Kidney epithelial cell (primary cell): ENCODE data around the gene DLGAP4. TPM values are rescaled to one million over a fixed set of nuclear protein-coding genes. Genes with fewer than 3 reads are reported as not detected.

Experiments used
- DNase-seq: peaks from one replicate; pipeline ENCODE4 v3.0.0-alpha.2; 2010; ENCODE audit warnings: low read depth
- H3K27me3 ChIP-seq: 2 replicates; pipeline ENCODE4 v1.6.0; 2011; ENCODE audit warnings: low read length; ENCODE audit not compliant: control insufficient read depth, insufficient read depth
- H3K36me3 ChIP-seq: 2 replicates; pipeline ENCODE4 v1.5.1; 2011; ENCODE audit warnings: low read length; ENCODE audit not compliant: control insufficient read depth, insufficient read depth
- H3K4me3 ChIP-seq: 2 replicates; pipeline ENCODE4 v1.5.1; 2011; ENCODE audit warnings: low read depth, mild to moderate bottlenecking, control low read depth, low read length
- CTCF ChIP-seq: IDR thresholded peaks from 2 replicates; pipeline ENCODE4 v1.5.1; 2011; ENCODE audit warnings: mild to moderate bottlenecking, moderate library complexity, low read length, control low read depth, inconsistent platforms; ENCODE audit not compliant: insufficient read depth, poor library complexity, severe bottlenecking
- total RNA-seq: library from RNA; depleted of rRNA; stranded (reverse); fragments of >200 nt; gene quantifications from 2 replicates; pipeline ENCODE4 v1.2.3, GENCODE V29; 2015

The DLGAP4 gene
- total RNA-seq, 1 donor from 2014 or later = 78.4 TPM

GRCh38 chr20:36350439-36350838 is 44.3 kb downstream of the DLGAP4 start:
- H3K36me3 ChIP-seq = no peaks in the 10 kb centered on the region
- DNase-seq = no peak
- TF ChIP-seq CTCF = no peak
- H3K27me3 ChIP-seq = no peaks in the 10 kb centered on the region
- H3K4me3 ChIP-seq = no peak overlapping the region

- TF ChIP-seq CTCF = no peak
- H3K27me3 ChIP-seq = no peaks in the 10 kb centered on the region
- no peak for DNase-seq
- no peaks in the 10 kb centered on the region for H3K36me3 ChIP-seq
- no peak overlapping the region for H3K4me3 ChIP-seq
These were observed 45.8 kb downstream of the DLGAP4 start for GRCh38 chr20:36351937-36352336.

GRCh38 chr20:36352843-36353553 is 46.9 kb downstream of the DLGAP4 start:
- Histone ChIP-seq H3K27me3 (no peaks in the 10 kb centered on the region), H3K4me3 (no peak overlapping the region), H3K36me3 (no peaks in the 10 kb centered on the region)
- no peak for TF ChIP-seq CTCF
- DNase-seq = no peak

GRCh38 chr20:36353740-36354139 is 47.6 kb downstream of the DLGAP4 start:
- no peak for DNase-seq
- no peaks in the 10 kb centered on the region for H3K36me3 ChIP-seq
- no peak for TF ChIP-seq CTCF
- no peaks in the 10 kb centered on the region for H3K27me3 ChIP-seq
- H3K4me3 ChIP-seq = no peak overlapping the region

GRCh38 chr20:36355469-36356171 is 49.5 kb downstream of the DLGAP4 start:
- H3K27me3 ChIP-seq = no peaks in the 10 kb centered on the region
- no peak for TF ChIP-seq CTCF
- no peak overlapping the region for H3K4me3 ChIP-seq
- DNase-seq = no peak
- no peaks in the 10 kb centered on the region for H3K36me3 ChIP-seq
